ENCODE results near the gene SELL.

The SELL gene

GRCh38 chr1:169741666-169742394 is 30.4 kb upstream of the SELL start:
- in situ Hi-C loops (cut with MboI; ENCODE audit: low sequenced_read_pairs, unreplicated experiment) = no loop called here
- no peak for TF ChIP-seq CTCF (IDR thresholded peaks at IDR 0.05; ENCODE audit: borderline replicate concordance, control extremely low read depth, extremely low read depth, insufficient read depth, missing control alignments)
- no peak for DNase-seq (ENCODE audit: low spot score)

DNA sequence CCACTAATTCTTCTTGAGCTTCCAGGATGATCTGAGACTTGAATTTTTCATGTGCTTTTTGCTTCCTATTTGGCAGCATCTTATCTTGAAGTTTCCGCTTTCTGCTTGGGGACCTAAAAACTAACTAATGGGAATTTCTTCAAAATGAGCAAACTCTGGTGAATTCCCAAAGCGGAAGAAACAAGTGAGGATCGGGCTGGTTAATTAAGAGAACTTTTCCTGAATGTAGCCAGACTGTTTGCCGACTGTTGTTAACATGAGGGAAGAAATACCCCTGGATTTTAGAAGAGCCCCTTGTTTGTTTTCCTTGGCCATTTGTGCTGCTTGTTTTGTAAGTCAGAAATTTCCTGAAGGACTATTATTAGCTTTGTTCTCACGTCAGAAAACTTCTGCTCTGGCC is 28.6 kb upstream of the SELL start:
- DNase-seq (ENCODE audit: low spot score) = no peak
- TF ChIP-seq CTCF (IDR thresholded peaks at IDR 0.05; ENCODE audit: borderline replicate concordance, control extremely low read depth, extremely low read depth, insufficient read depth, missing control alignments) = no peak
- in situ Hi-C loops (cut with MboI; ENCODE audit: low sequenced_read_pairs, unreplicated experiment) = no loop called here

DNA sequence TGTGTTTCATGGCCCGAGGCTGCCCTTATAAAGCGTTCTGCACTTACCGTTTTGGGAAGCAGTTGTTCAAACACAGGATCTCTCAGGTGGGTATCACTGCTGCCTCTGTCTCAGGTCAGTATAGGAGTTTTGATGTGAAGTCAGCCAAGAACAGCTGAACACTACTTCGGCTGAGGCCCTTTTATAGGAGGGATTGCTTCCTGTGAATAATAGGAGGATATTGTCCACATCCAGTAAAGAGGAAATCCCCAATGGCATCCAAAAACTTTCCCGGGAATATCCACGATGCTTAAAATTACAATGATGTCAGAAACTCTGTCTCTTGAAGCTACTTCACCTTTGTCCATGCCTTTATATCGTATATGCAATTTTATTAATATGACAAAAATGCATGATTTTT is 22.5 kb upstream of the SELL start, which contains the start of gene SELE:
Gene SELE, minus strand, starts transcription at position 156 of the 400 bp plus-strand sequence. CDS start 467 bp downstream, outside the sequence.
- TF ChIP-seq CTCF (IDR thresholded peaks at IDR 0.05; ENCODE audit: borderline replicate concordance, control extremely low read depth, extremely low read depth, insufficient read depth, missing control alignments) = no peak
- in situ Hi-C loops (cut with MboI; ENCODE audit: low sequenced_read_pairs, unreplicated experiment) = no loop called here
- DNase-seq (ENCODE audit: low spot score) = no peak

- in situ Hi-C loops (cut with MboI; ENCODE audit: low sequenced_read_pairs, unreplicated experiment) = no loop called here
- TF ChIP-seq CTCF (IDR thresholded peaks at IDR 0.05; ENCODE audit: borderline replicate concordance, control extremely low read depth, extremely low read depth, insufficient read depth, missing control alignments) = no peak
- no peak for DNase-seq (ENCODE audit: low spot score)
These were observed 20.0 kb upstream of the SELL start for GRCh38 chr1:169731446-169731845.

DNA sequence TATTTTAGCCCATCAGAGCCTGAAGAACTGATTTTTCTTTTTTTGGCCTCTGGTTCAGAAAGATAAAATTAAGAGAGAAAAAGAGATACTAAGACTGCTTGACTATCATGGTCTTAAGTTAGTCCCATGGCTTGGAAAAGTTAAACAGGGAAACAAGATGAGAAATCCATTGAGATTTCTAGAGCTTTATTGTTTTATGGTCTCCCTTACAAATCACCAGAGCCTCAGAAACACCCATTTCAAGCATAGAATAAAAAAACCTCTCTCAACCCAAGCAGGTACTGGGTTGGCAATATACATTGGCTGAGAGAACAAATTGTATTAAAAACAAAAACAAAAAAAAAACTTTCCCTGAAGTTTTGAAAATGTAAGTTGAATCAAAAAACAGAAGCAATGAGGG is 18.6 kb upstream of the SELL start:
- no peak for DNase-seq (ENCODE audit: low spot score)
- TF ChIP-seq CTCF (IDR thresholded peaks at IDR 0.05; ENCODE audit: borderline replicate concordance, control extremely low read depth, extremely low read depth, insufficient read depth, missing control alignments) = no peak
- in situ Hi-C loops (cut with MboI; ENCODE audit: low sequenced_read_pairs, unreplicated experiment) = no loop called here

DNA sequence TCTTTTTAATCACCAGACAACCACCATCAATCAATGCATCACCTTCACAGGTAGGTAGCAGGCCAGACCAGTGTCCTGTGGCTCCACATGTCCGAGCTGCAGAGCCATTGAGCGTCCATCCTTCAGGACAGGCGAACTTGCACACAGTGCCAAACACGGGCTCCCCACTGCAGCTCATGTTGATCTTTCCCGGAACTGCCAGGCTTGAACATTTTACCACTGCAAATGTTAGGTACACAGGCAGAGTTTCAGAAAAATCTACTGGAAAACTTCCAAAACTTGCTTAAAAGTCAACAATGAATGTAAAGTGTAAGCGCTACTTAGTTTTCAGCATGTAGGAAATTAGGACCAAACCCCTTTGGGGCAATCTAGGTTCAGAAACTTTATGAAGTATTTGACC is 15.9 kb upstream of the SELL start:
- no peak for DNase-seq (ENCODE audit: low spot score)
- no peak for TF ChIP-seq CTCF (IDR thresholded peaks at IDR 0.05; ENCODE audit: borderline replicate concordance, control extremely low read depth, extremely low read depth, insufficient read depth, missing control alignments)
- in situ Hi-C loops (cut with MboI; ENCODE audit: low sequenced_read_pairs, unreplicated experiment) = no loop called here
